Smooth muscle cell (in vitro differentiated cells): ENCODE results near the gene NCK2. TPM values are rescaled to one million over a fixed set of nuclear protein-coding genes. Genes with fewer than 3 reads are reported as not detected.

ENCODE experiments used
- DNase-seq: peaks from one replicate; lab custom pipeline; 2025; ENCODE audit not compliant: unreplicated experiment; lab: John Stamatoyannopoulos, UW
- H2AFZ ChIP-seq: fragments of 200-600 bp; sonication (generic); 2 replicates; pipeline ENCODE4 v1.6.0; 2016; ENCODE audit warnings: antibody characterized with exemption, low read depth, mild to moderate bottlenecking
- H3F3A ChIP-seq: fragments of 200-600 bp; sonication (generic); 2 replicates; pipeline ENCODE4 v1.6.0; 2017; ENCODE audit warnings: antibody characterized with exemption, low read depth
- H3K27ac ChIP-seq: fragments of 200-600 bp; sonication (generic); 2 replicates; pipeline ENCODE4 v1.5.1; 2016; ENCODE audit warnings: low read depth, mild to moderate bottlenecking
- H3K27me3 ChIP-seq: fragments of 200-600 bp; sonication (generic); 2 replicates; pipeline ENCODE4 v1.6.1; 2016; ENCODE audit warnings: low read depth, mild to moderate bottlenecking
- H3K36me3 ChIP-seq: fragments of 200-600 bp; sonication (generic); 2 replicates; pipeline ENCODE4 v1.5.1; 2016; ENCODE audit warnings: low read depth
- H3K4me1 ChIP-seq: fragments of 200-600 bp; sonication (generic); 2 replicates; pipeline ENCODE4 v1.5.1; 2016; ENCODE audit warnings: low read depth
- H3K4me2 ChIP-seq: fragments of 200-600 bp; sonication (generic); 2 replicates; pipeline ENCODE4 v1.6.0; 2016; ENCODE audit warnings: mild to moderate bottlenecking
- H3K4me3 ChIP-seq: fragments of 200-600 bp; sonication (generic); 2 replicates; pipeline ENCODE4 v1.5.1; 2016; ENCODE audit warnings: mild to moderate bottlenecking
- H3K79me2 ChIP-seq: fragments of 200-600 bp; sonication (generic); 2 replicates; pipeline ENCODE4 v1.6.0; 2016; ENCODE audit warnings: low read depth, mild to moderate bottlenecking
- H3K9ac ChIP-seq: fragments of 200-600 bp; sonication (generic); 2 replicates; pipeline ENCODE4 v1.6.0; 2016; ENCODE audit warnings: low read depth
- H3K9me3 ChIP-seq: fragments of 200-600 bp; sonication (generic); replicated peaks from 2 replicates; pipeline ENCODE4 v1.5.1; 2016; ENCODE audit warnings: low read depth
- H4K20me1 ChIP-seq: fragments of 200-600 bp; sonication (generic); 2 replicates; pipeline ENCODE4 v1.6.0; 2016; ENCODE audit warnings: low read depth
- CTCF ChIP-seq: fragments of 200-600 bp; sonication (generic); IDR thresholded peaks from 2 replicates; pipeline ENCODE4 v1.5.1; 2017; ENCODE audit warnings: borderline replicate concordance, mild to moderate bottlenecking, antibody characterized with exemption; ENCODE audit not compliant: insufficient read depth, poor library complexity, severe bottlenecking
- WGBS: methylation state at CpG from one replicate; pipeline ENCODE4 v1.1.7; 2016; ENCODE audit warnings: low lambda C conversion rate; 5-methylcytosine and 5-hydroxymethylcytosine counted together
- polyA plus RNA-seq: library from polyadenylated mRNA; unstranded; fragments of >200 nt; fragmentation: Nextera tagmentation; extraction: Ambion mirVana; gene quantifications from 2 replicates; pipeline ENCODE4 v1.2.1, GENCODE V29; 2016
- total RNA-seq: library from RNA; depleted of rRNA; stranded (reverse); fragments of >200 nt; gene quantifications from 2 replicates; pipeline ENCODE4 v1.2.3, GENCODE V29; 2014

Gene NCK2
- total and polyA plus RNA-seq, 2 experiments from 2014 or later, result 29.0 to 50.5 TPM

GRCh38 chr2:105737980-105738657 is 6.6 kb upstream of the NCK2 start:
- no peak for TF ChIP-seq CTCF
- Histone ChIP-seq H4K20me1 (no peaks in the 10 kb centered on the region), H3K9ac (no peak overlapping the region), H3K27me3 (no peaks in the 10 kb centered on the region), H3K4me3 (no peak overlapping the region), H3F3A (no peaks in the 10 kb centered on the region), H3K4me1 (no peaks in the 10 kb centered on the region), H3K9me3 (no peaks in the 10 kb centered on the region), H3K27ac (no peak overlapping the region), H2AFZ (no peak overlapping the region), H3K4me2 (no peak overlapping the region), H3K36me3 (no peaks in the 10 kb centered on the region), H3K79me2 (no peaks in the 10 kb centered on the region)
- 81% methylated on average over 6 of the region's 6 CpGs for WGBS
- DNase-seq, result no peak

DNA sequence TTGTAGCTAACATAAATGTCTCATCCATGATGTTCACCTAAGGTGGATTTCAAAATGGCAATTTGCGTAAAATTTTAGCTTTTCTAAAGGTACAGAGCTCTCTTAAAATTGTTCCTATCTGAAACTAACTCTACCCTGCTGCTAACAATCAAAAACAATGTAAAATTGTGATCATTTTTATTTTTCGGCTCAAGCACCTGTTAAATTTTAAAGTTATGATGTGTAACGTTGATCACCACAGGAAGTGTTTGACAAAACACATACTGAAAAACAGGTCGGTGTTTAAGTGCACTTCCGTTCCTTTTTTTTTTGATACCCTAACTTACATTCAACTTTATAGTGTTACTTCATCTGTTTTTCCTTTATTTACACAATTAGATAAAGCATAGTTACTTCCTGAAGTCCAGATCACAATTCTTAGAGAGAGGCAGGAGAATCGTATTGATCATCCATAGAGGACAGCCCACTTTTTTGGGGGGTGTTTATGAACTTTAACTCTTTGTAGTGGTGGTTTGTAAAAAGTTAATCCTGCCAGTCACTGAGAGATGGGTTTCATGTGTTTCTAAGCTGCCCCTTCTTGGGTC is 6.0 kb upstream of the NCK2 start:
- no peaks in the 10 kb centered on the region for H3K79me2 ChIP-seq
- no peak overlapping the region for H3K4me2 ChIP-seq
- no peaks in the 10 kb centered on the region for H3K36me3 ChIP-seq
- H3K27ac ChIP-seq, result no peak overlapping the region
- no peak overlapping the region for H3K4me3 ChIP-seq
- no peak overlapping the region for H3K9ac ChIP-seq
- no peaks in the 10 kb centered on the region for H4K20me1 ChIP-seq
- H2AFZ ChIP-seq, result no peak overlapping the region
- H3K9me3 ChIP-seq, result no peaks in the 10 kb centered on the region
- peaks cover 4% of the 10 kb centered on the region for H3F3A ChIP-seq
- 91% methylated on average over 6 of the region's 6 CpGs for WGBS
- H3K4me1 ChIP-seq, result no peaks in the 10 kb centered on the region
- no peak for DNase-seq
- no peaks in the 10 kb centered on the region for H3K27me3 ChIP-seq
- no peak for TF ChIP-seq CTCF

GRCh38 chr2:105739426-105739825 is 5.3 kb upstream of the NCK2 start:
- Histone ChIP-seq H3K36me3 (no peaks in the 10 kb centered on the region), H3K4me1 (peaks cover 3% of the 10 kb centered on the region), H3K4me3 (no peak overlapping the region), H3K9me3 (no peaks in the 10 kb centered on the region), H3K4me2 (no peak overlapping the region), H3K27ac (no peak overlapping the region), H3F3A (peaks cover 4% of the 10 kb centered on the region), H3K79me2 (no peaks in the 10 kb centered on the region), H3K9ac (no peak overlapping the region), H3K27me3 (no peaks in the 10 kb centered on the region), H2AFZ (no peak overlapping the region), H4K20me1 (no peaks in the 10 kb centered on the region)
- 49% methylated on average over 8 of the region's 8 CpGs for WGBS
- no peak for DNase-seq
- no peak for TF ChIP-seq CTCF
